ENCODE data around the gene GPRC5D.

Gene GPRC5D

DNA sequence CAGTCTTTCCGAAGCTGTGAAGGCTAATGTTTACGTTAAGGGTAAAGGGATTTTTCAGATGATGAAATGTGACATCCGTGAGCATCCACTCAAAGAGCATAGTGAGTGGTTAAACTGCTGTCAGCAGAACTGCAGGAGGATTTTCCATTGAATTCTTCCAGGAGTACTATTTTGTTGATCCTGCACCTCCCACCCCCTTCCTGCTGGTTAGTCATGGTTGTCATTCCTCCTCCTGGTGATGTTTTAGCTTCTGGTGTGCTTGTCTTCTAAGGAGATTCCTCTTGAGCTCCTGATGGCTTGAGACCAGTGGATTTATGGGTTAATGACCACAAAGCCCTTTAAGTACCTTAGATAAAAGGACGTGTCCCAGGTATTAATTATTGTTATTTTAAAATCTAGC is 2.4 kb upstream of the GPRC5D start:
- H3K27me3 ChIP-seq (ENCODE audit: insufficient read depth, poor library complexity, severe bottlenecking), result no peaks in the 10 kb centered on the region
- H3K4me3 ChIP-seq (replicated peaks; ENCODE audit: insufficient read depth, low read length), result no peak overlapping the region
- TF ChIP-seq, protein P1, sequence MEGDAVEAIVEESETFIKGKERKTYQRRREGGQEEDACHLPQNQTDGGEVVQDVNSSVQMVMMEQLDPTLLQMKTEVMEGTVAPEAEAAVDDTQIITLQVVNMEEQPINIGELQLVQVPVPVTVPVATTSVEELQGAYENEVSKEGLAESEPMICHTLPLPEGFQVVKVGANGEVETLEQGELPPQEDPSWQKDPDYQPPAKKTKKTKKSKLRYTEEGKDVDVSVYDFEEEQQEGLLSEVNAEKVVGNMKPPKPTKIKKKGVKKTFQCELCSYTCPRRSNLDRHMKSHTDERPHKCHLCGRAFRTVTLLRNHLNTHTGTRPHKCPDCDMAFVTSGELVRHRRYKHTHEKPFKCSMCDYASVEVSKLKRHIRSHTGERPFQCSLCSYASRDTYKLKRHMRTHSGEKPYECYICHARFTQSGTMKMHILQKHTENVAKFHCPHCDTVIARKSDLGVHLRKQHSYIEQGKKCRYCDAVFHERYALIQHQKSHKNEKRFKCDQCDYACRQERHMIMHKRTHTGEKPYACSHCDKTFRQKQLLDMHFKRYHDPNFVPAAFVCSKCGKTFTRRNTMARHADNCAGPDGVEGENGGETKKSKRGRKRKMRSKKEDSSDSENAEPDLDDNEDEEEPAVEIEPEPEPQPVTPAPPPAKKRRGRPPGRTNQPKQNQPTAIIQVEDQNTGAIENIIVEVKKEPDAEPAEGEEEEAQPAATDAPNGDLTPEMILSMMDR (IDR thresholded peaks at IDR 0.05; ENCODE audit: insufficient read depth, low read length), result no peak
- TF ChIP-seq SPI1 (IDR thresholded peaks at IDR 0.05; ENCODE audit: borderline replicate concordance, low read depth), result no peak
- no peak for TF ChIP-seq POLR2AphosphoS5 (IDR thresholded peaks at IDR 0.05; ENCODE audit: low read depth)
- TF ChIP-seq, protein P2, sequence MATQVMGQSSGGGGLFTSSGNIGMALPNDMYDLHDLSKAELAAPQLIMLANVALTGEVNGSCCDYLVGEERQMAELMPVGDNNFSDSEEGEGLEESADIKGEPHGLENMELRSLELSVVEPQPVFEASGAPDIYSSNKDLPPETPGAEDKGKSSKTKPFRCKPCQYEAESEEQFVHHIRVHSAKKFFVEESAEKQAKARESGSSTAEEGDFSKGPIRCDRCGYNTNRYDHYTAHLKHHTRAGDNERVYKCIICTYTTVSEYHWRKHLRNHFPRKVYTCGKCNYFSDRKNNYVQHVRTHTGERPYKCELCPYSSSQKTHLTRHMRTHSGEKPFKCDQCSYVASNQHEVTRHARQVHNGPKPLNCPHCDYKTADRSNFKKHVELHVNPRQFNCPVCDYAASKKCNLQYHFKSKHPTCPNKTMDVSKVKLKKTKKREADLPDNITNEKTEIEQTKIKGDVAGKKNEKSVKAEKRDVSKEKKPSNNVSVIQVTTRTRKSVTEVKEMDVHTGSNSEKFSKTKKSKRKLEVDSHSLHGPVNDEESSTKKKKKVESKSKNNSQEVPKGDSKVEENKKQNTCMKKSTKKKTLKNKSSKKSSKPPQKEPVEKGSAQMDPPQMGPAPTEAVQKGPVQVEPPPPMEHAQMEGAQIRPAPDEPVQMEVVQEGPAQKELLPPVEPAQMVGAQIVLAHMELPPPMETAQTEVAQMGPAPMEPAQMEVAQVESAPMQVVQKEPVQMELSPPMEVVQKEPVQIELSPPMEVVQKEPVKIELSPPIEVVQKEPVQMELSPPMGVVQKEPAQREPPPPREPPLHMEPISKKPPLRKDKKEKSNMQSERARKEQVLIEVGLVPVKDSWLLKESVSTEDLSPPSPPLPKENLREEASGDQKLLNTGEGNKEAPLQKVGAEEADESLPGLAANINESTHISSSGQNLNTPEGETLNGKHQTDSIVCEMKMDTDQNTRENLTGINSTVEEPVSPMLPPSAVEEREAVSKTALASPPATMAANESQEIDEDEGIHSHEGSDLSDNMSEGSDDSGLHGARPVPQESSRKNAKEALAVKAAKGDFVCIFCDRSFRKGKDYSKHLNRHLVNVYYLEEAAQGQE (IDR thresholded peaks at IDR 0.05; ENCODE audit: insufficient replicate concordance, low read depth), result no peak
- no peak for TF ChIP-seq GABPA (IDR thresholded peaks at IDR 0.05; ENCODE audit: low read depth)
- H3K27ac ChIP-seq (replicated peaks), result no peak overlapping the region
- DNase-seq (ENCODE audit: low read depth in 1 of 2, low spot score in 1 of 2), result no peak

DNA sequence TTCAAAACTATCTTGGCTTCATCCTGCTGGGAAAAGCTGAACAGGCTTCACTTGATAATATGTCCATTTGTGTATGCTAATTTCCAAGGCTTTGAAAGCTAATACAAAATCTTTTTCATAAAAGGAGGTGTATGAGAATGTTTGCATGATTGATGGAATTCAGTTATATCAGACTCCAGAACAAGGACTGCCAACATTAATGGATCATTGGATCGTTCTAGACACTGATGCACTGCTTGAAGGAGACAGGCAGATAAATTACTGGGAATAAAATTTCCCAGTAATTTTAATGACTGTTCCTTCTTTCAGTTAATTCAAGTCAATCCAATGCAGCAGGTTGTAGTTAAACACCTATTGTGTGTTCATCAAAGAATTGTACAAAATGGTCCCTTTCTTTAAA is 466 bp downstream of the GPRC5D start:
- no peak overlapping the region for H3K4me3 ChIP-seq (replicated peaks; ENCODE audit: insufficient read depth, low read length)

DNA sequence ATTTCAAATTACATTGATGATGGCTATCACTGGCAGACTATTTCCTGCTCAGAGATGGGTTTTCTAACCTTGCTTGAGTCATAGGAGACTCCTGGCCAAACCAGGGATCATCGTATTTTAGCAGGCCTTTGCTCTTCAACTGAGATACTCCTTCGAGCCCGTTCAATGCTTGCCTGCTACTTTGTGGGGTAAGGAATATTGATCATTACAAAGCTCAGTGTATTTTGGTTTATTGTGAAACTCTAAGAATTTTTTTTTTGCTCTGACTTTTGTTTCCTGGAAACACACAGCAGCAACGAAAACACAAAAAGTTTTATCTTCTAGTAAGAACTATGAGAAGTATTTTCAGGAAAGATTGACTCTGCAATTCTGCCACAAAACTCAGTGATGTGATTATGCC is 4.1 kb downstream of the GPRC5D start:
- Histone ChIP-seq H3K27me3 (ENCODE audit: insufficient read depth, poor library complexity, severe bottlenecking) (no peaks in the 10 kb centered on the region), H3K4me3 (replicated peaks; ENCODE audit: insufficient read depth, low read length) (no peak overlapping the region), H3K27ac (replicated peaks) (no peak overlapping the region)
- TF ChIP-seq SPI1 (IDR thresholded peaks at IDR 0.05; ENCODE audit: borderline replicate concordance, low read depth), result no peak
- no peak for TF ChIP-seq GABPA (IDR thresholded peaks at IDR 0.05; ENCODE audit: low read depth)
- TF ChIP-seq POLR2AphosphoS5 (IDR thresholded peaks at IDR 0.05; ENCODE audit: low read depth), result no peak
- TF ChIP-seq, protein P1 (IDR thresholded peaks at IDR 0.05; ENCODE audit: insufficient read depth, low read length), result no peak
- TF ChIP-seq, protein P2 (IDR thresholded peaks at IDR 0.05; ENCODE audit: insufficient replicate concordance, low read depth), result no peak
- no peak for DNase-seq (ENCODE audit: low read depth in 1 of 2, low spot score in 1 of 2)

More for the DNA sequence above, 466 bp downstream of the GPRC5D start:
- Histone ChIP-seq H3K27ac (replicated peaks) (no peak overlapping the region), H3K27me3 (ENCODE audit: insufficient read depth, poor library complexity, severe bottlenecking) (no peaks in the 10 kb centered on the region)
- TF ChIP-seq, protein P1 (IDR thresholded peaks at IDR 0.05; ENCODE audit: insufficient read depth, low read length), result no peak
- no peak for TF ChIP-seq POLR2AphosphoS5 (IDR thresholded peaks at IDR 0.05; ENCODE audit: low read depth)
- no peak for TF ChIP-seq SPI1 (IDR thresholded peaks at IDR 0.05; ENCODE audit: borderline replicate concordance, low read depth)
- TF ChIP-seq, protein P2 (IDR thresholded peaks at IDR 0.05; ENCODE audit: insufficient replicate concordance, low read depth), result no peak
- no peak for TF ChIP-seq GABPA (IDR thresholded peaks at IDR 0.05; ENCODE audit: low read depth)
- no peak for DNase-seq (ENCODE audit: low read depth in 1 of 2, low spot score in 1 of 2)
